IgD-negative memory B cell (primary cell): Measurements from ENCODE around the gene PHACTR3. TPM values are rescaled to one million over a fixed set of nuclear protein-coding genes. Genes with fewer than 3 reads are reported as not detected.

ENCODE experiments used
- H3K27ac Mint-ChIP-seq, 3 donors: one replicate each; pipeline ENCODE4 v1.8.0; 2020 to 2022; ENCODE audit warnings: mild to moderate bottlenecking in 3 of 3, mixed read lengths in 3 of 3, moderate library complexity in 1 of 3
- H3K27me3 Mint-ChIP-seq: one replicate; pipeline ENCODE4 v1.8.0; 2021; ENCODE audit warnings: mixed read lengths
- H3K36me3 Mint-ChIP-seq: one replicate; pipeline ENCODE4 v1.8.0; 2020; ENCODE audit warnings: mild to moderate bottlenecking, mixed read lengths
- H3K4me1 Mint-ChIP-seq, 3 donors: one replicate each; pipeline ENCODE4 v1.8.0; 2020 to 2022; ENCODE audit warnings: mixed read lengths in 3 of 3, mild to moderate bottlenecking in 1 of 3
- H3K4me3 Mint-ChIP-seq, 4 donors: one replicate each; pipeline ENCODE4 v1.8.0; 2020 to 2022; ENCODE audit warnings: mild to moderate bottlenecking in 4 of 4, mixed read lengths in 4 of 4, moderate library complexity in 3 of 4
- H3K9me3 Mint-ChIP-seq, 3 donors: one replicate each; pipeline ENCODE4 v1.8.0; 2020 to 2021; ENCODE audit warnings: mixed read lengths in 3 of 3, mild to moderate bottlenecking in 1 of 3
- polyA plus RNA-seq: library from polyadenylated mRNA; unstranded; fragments of 300-500 nt; fragmentation: Illumina TruSeq; gene quantifications from one replicate; pipeline ENCODE4 v1.2.3, GENCODE V29; 2021

The PHACTR3 gene
- polyA plus RNA-seq, 1 donor from 2014 or later: not detected

- Mint-ChIP-seq H3K27me3 (no peaks in the 10 kb centered on the region), H3K4me1 (no peaks in the 10 kb centered on the region), H3K36me3 (peaks cover 3% of the 10 kb centered on the region), H3K4me3 (no peak overlapping the region), H3K27ac (no peak overlapping the region), H3K9me3 (peaks cover 0 to 4% (median 0%) of the 10 kb centered on the region in 3 donors)
Measured at GRCh38 chr20:59817846-59818615, 213.7 kb downstream of the PHACTR3 start.

- Mint-ChIP-seq H3K27me3 (no peaks in the 10 kb centered on the region), H3K36me3 (peaks cover 1% of the 10 kb centered on the region), H3K27ac (no peak overlapping the region), H3K9me3 (peaks cover 0 to 4% (median 0%) of the 10 kb centered on the region in 3 donors), H3K4me3 (no peak overlapping the region), H3K4me1 (no peaks in the 10 kb centered on the region)
Measured at GRCh38 chr20:59818911-59819310, 214.6 kb downstream of the PHACTR3 start.

GRCh38 chr20:59819496-59820203, 215.3 kb downstream of the PHACTR3 start:
- Mint-ChIP-seq H3K36me3 (peaks cover 1% of the 10 kb centered on the region), H3K9me3 (peaks cover 0 to 4% (median 0%) of the 10 kb centered on the region in 3 donors), H3K27me3 (no peaks in the 10 kb centered on the region), H3K27ac (no peak overlapping the region), H3K4me1 (no peaks in the 10 kb centered on the region), H3K4me3 (no peak overlapping the region)

- H3K9me3 Mint-ChIP-seq: peaks cover 0 to 4% (median 2%) of the 10 kb centered on the region in 3 donors
- peaks cover 1% of the 10 kb centered on the region for H3K36me3 Mint-ChIP-seq
- no peak overlapping the region for H3K4me3 Mint-ChIP-seq
- no peaks in the 10 kb centered on the region for H3K4me1 Mint-ChIP-seq
- no peak overlapping the region for H3K27ac Mint-ChIP-seq
- H3K27me3 Mint-ChIP-seq: no peaks in the 10 kb centered on the region
Measured at GRCh38 chr20:59820204-59821041, 216.1 kb downstream of the PHACTR3 start.

GRCh38 chr20:59821201-59821600, 216.9 kb downstream of the PHACTR3 start:
- Mint-ChIP-seq H3K27me3 (no peaks in the 10 kb centered on the region), H3K27ac (no peak overlapping the region), H3K36me3 (peaks cover 1% of the 10 kb centered on the region), H3K4me3 (no peak overlapping the region), H3K9me3 (peaks cover 0 to 4% (median 3%) of the 10 kb centered on the region in 3 donors), H3K4me1 (no peaks in the 10 kb centered on the region)

- H3K27me3 Mint-ChIP-seq: peaks cover 2% of the 10 kb centered on the region
- H3K4me1 Mint-ChIP-seq: no peaks in the 10 kb centered on the region
- peaks cover 0 to 4% (median 3%) of the 10 kb centered on the region in 3 donors for H3K9me3 Mint-ChIP-seq
- H3K4me3 Mint-ChIP-seq: no peak overlapping the region
- H3K36me3 Mint-ChIP-seq: peaks cover 1% of the 10 kb centered on the region
- no peak overlapping the region for H3K27ac Mint-ChIP-seq
Measured at GRCh38 chr20:59821788-59822187, 217.4 kb downstream of the PHACTR3 start.

GRCh38 chr20:59822291-59823029, 218.1 kb downstream of the PHACTR3 start:
- no peaks in the 10 kb centered on the region for H3K4me1 Mint-ChIP-seq
- H3K9me3 Mint-ChIP-seq: peaks cover 0 to 4% (median 3%) of the 10 kb centered on the region in 3 donors
- peaks cover 2% of the 10 kb centered on the region for H3K27me3 Mint-ChIP-seq
- no peak overlapping the region for H3K4me3 Mint-ChIP-seq
- peaks cover 1% of the 10 kb centered on the region for H3K36me3 Mint-ChIP-seq
- no peak overlapping the region for H3K27ac Mint-ChIP-seq

- peaks cover 1% of the 10 kb centered on the region for H3K36me3 Mint-ChIP-seq
- H3K4me3 Mint-ChIP-seq: no peak overlapping the region
- peaks cover 0 to 4% (median 3%) of the 10 kb centered on the region in 3 donors for H3K9me3 Mint-ChIP-seq
- no peaks in the 10 kb centered on the region for H3K4me1 Mint-ChIP-seq
- H3K27ac Mint-ChIP-seq: no peak overlapping the region
- peaks cover 2% of the 10 kb centered on the region for H3K27me3 Mint-ChIP-seq
Measured at GRCh38 chr20:59823030-59823423, 218.7 kb downstream of the PHACTR3 start.

GRCh38 chr20:59823491-59824259, 219.3 kb downstream of the PHACTR3 start:
- Mint-ChIP-seq H3K27ac (no peak overlapping the region), H3K9me3 (peaks cover 0 to 4% (median 3%) of the 10 kb centered on the region in 3 donors), H3K4me3 (no peak overlapping the region), H3K27me3 (peaks cover 3% of the 10 kb centered on the region), H3K36me3 (peaks cover 1% of the 10 kb centered on the region), H3K4me1 (no peaks in the 10 kb centered on the region)

GRCh38 chr20:59824711-59825562, 220.6 kb downstream of the PHACTR3 start:
- H3K9me3 Mint-ChIP-seq: peaks cover 0 to 4% (median 3%) of the 10 kb centered on the region in 3 donors
- H3K27ac Mint-ChIP-seq: no peak overlapping the region
- H3K27me3 Mint-ChIP-seq: peaks cover 6% of the 10 kb centered on the region
- H3K4me3 Mint-ChIP-seq: no peak overlapping the region
- no peaks in the 10 kb centered on the region for H3K4me1 Mint-ChIP-seq
- peaks cover 1% of the 10 kb centered on the region for H3K36me3 Mint-ChIP-seq

- no peaks in the 10 kb centered on the region for H3K4me1 Mint-ChIP-seq
- no peak overlapping the region for H3K27ac Mint-ChIP-seq
- H3K36me3 Mint-ChIP-seq: peaks cover 1% of the 10 kb centered on the region
- H3K27me3 Mint-ChIP-seq: peaks cover 6% of the 10 kb centered on the region
- H3K4me3 Mint-ChIP-seq: no peak overlapping the region
- peaks cover 0 to 3% (median 0%) of the 10 kb centered on the region in 3 donors for H3K9me3 Mint-ChIP-seq
Measured at GRCh38 chr20:59825563-59825920, 221.2 kb downstream of the PHACTR3 start.

- no peak overlapping the region for H3K27ac Mint-ChIP-seq
- H3K27me3 Mint-ChIP-seq: peaks cover 6% of the 10 kb centered on the region
- no peak overlapping the region for H3K4me3 Mint-ChIP-seq
- peaks cover 0 to 3% (median 0%) of the 10 kb centered on the region in 3 donors for H3K9me3 Mint-ChIP-seq
- H3K4me1 Mint-ChIP-seq: no peaks in the 10 kb centered on the region
- peaks cover 1% of the 10 kb centered on the region for H3K36me3 Mint-ChIP-seq
Measured at GRCh38 chr20:59825944-59826759, 221.8 kb downstream of the PHACTR3 start.
